SK-N-SH (cell line): Measurements from ENCODE around the gene CCND3. TPM values are rescaled to one million over a fixed set of nuclear protein-coding genes. Genes with fewer than 3 reads are reported as not detected.

Source experiments
- CTCF ChIA-PET: fragments of 300-600, 350-600 bp; formaldehyde crosslinking; extraction: SDS; loops from one replicate; lab custom pipeline; 2021; lab: Yijun Ruan, JAX
- POLR2A ChIA-PET: fragments of 350-600 bp; sonication (Branson Sonifier 250); formaldehyde crosslinking; extraction: SDS; loops from one replicate; lab custom pipeline; 2020; ENCODE audit warnings: antibody characterized with exemption, inconsistent platforms; lab: Yijun Ruan, JAX
- DNase-seq: peaks from one replicate; pipeline ENCODE4 v3.0.0; 2012
- H2AFZ ChIP-seq: fragments of 200-600 bp; sonication (generic); 2 replicates; pipeline ENCODE4 v1.8.1; 2016; ENCODE audit warnings: antibody characterized with exemption, mild to moderate bottlenecking, low read depth
- H3F3A ChIP-seq: fragments of 200-600 bp; sonication (generic); replicated peaks from 2 replicates; pipeline ENCODE3; 2016; ENCODE audit warnings: antibody characterized with exemption, mild to moderate bottlenecking; ENCODE audit not compliant: insufficient read depth
- H3K27ac ChIP-seq, 2 experiments: fragments of 200-500 bp in 1 of 2; fragments of 200-600 bp in 1 of 2; sonication (Bioruptor generic) in 1 of 2; sonication (generic), shearing (Covaris generic) in 1 of 2; 2 replicates each; pipeline versions ENCODE4 v1.5.1 to v1.6.1; 2014 to 2016; ENCODE audit warnings: low read depth in 2 of 2, inconsistent platforms in 1 of 2, low read length in 1 of 2, mild to moderate bottlenecking in 1 of 2, mixed read lengths in 1 of 2
- H3K27me3 ChIP-seq: fragments of 200-600 bp; sonication (generic), shearing (Covaris generic); 2 replicates; pipeline ENCODE4 v1.6.1; 2016; ENCODE audit warnings: mixed run types; ENCODE audit not compliant: insufficient read depth
- H3K36me3 ChIP-seq, 2 experiments: fragments of 200-500 bp in 1 of 2; fragments of 200-600 bp in 1 of 2; sonication (Bioruptor generic) in 1 of 2; sonication (generic) in 1 of 2; replicated peaks in 1 of 2; 2 replicates each; pipeline versions ENCODE3 to v1.5.1; 2014 to 2016; ENCODE audit warnings: low read length in 1 of 2, mild to moderate bottlenecking in 1 of 2; ENCODE audit not compliant: insufficient read depth in 2 of 2, control insufficient read depth in 1 of 2
- H3K4me1 ChIP-seq, 2 experiments: fragments of 200-500 bp in 1 of 2; fragments of 200-600 bp in 1 of 2; sonication (Bioruptor generic) in 1 of 2; sonication (generic), shearing (Covaris generic) in 1 of 2; 2 replicates each; pipeline versions ENCODE4 v1.5.1 to v1.6.1; 2014 to 2016; ENCODE audit warnings: low read depth in 1 of 2, low read length in 1 of 2, mixed run types in 1 of 2; ENCODE audit not compliant: insufficient read depth in 2 of 2, control insufficient read depth in 1 of 2
- H3K4me2 ChIP-seq: fragments of 200-600 bp; sonication (generic), shearing (Covaris generic); 2 replicates; pipeline ENCODE4 v1.6.1; 2017; ENCODE audit warnings: mixed run types
- H3K4me3 ChIP-seq, 2 experiments: fragments of 200-500 bp in 1 of 2; fragments of 200-600 bp in 1 of 2; sonication (Bioruptor generic) in 1 of 2; sonication (generic), shearing (Covaris generic) in 1 of 2; 2 replicates each; pipeline versions ENCODE4 v1.5.1 to v1.8.1; 2014 to 2016; ENCODE audit warnings: low read depth in 2 of 2, inconsistent platforms in 1 of 2, low read length in 1 of 2, mild to moderate bottlenecking in 1 of 2, mixed read lengths in 1 of 2, moderate library complexity in 1 of 2
- H3K79me2 ChIP-seq: fragments of 200-600 bp; sonication (generic); 2 replicates; pipeline ENCODE4 v1.8.1; 2017; ENCODE audit warnings: mild to moderate bottlenecking; ENCODE audit not compliant: insufficient read depth
- H3K9ac ChIP-seq: fragments of 200-600 bp; sonication (generic); 2 replicates; pipeline ENCODE4 v1.6.1; 2017; ENCODE audit warnings: mixed run types
- H3K9me2 ChIP-seq: fragments of 200-600 bp; sonication (generic); 2 replicates; pipeline ENCODE4 v1.6.1; 2017; ENCODE audit warnings: mixed run types
- H3K9me3 ChIP-seq: fragments of 200-600 bp; sonication (generic); 2 replicates; pipeline ENCODE4 v1.6.1; 2017; ENCODE audit warnings: mixed run types, mild to moderate bottlenecking, moderate library complexity
- H4K20me1 ChIP-seq: fragments of 200-600 bp; sonication (generic); 2 replicates; pipeline ENCODE4 v1.6.1; 2017; ENCODE audit warnings: mild to moderate bottlenecking, mixed run types; ENCODE audit not compliant: insufficient read depth
- CHD2 ChIP-seq: fragments of 150-350 bp; IDR thresholded peaks from 2 replicates; pipeline ENCODE4 v1.6.1; 2018; ENCODE audit warnings: low read length; ENCODE audit not compliant: partially characterized antibody
- ELF1 ChIP-seq: IDR thresholded peaks from 2 replicates; pipeline ENCODE4 v1.4.0; 2012
- EZH2phosphoT487 ChIP-seq: fragments of 200-600 bp; sonication (generic); IDR thresholded peaks from 2 replicates; pipeline ENCODE4 v1.6.1; 2017; ENCODE audit warnings: low read depth, mixed run types, mild to moderate bottlenecking, antibody characterized with exemption, moderate library complexity, borderline replicate concordance
- FOSL2 ChIP-seq: IDR thresholded peaks from 2 replicates; pipeline ENCODE4 v1.4.0; 2012; ENCODE audit warnings: low read depth, mild to moderate bottlenecking, moderate library complexity, borderline replicate concordance
- GATA2 ChIP-seq: sonication (generic); formaldehyde crosslinking; IDR thresholded peaks from 2 replicates; pipeline ENCODE4 v1.5.0; 2020; ENCODE audit warnings: mild to moderate bottlenecking, missing genetic modification reagents
- IRF3 ChIP-seq: fragments of 150-350 bp; IDR thresholded peaks from 2 replicates; pipeline ENCODE4 v1.6.1; 2016; ENCODE audit warnings: mild to moderate bottlenecking, low read depth, low read length
- JUND ChIP-seq: IDR thresholded peaks from 2 replicates; pipeline ENCODE4 v1.4.0; 2012
- MAX ChIP-seq: IDR thresholded peaks from 2 replicates; pipeline ENCODE4 v1.4.0; 2012; ENCODE audit warnings: low read depth
- MEF2A ChIP-seq: IDR thresholded peaks from 2 replicates; pipeline ENCODE4 v1.4.0; 2012; ENCODE audit warnings: low read depth, borderline replicate concordance
- NFIC ChIP-seq: IDR thresholded peaks from 2 replicates; pipeline ENCODE4 v1.4.0; 2012; ENCODE audit warnings: borderline replicate concordance
- POLR2AphosphoS5 ChIP-seq: IDR thresholded peaks from 2 replicates; pipeline ENCODE4 v1.6.1; 2012; ENCODE audit warnings: low read depth, low read length
- RAD21 ChIP-seq: IDR thresholded peaks from 2 replicates; pipeline ENCODE4 v1.6.1; 2012; ENCODE audit warnings: mild to moderate bottlenecking, low read length
- REST ChIP-seq: IDR thresholded peaks from 2 replicates; pipeline ENCODE4 v1.6.1; 2012; ENCODE audit warnings: mild to moderate bottlenecking, low read depth, low read length, moderate library complexity
- TAF1 ChIP-seq: IDR thresholded peaks from 2 replicates; pipeline ENCODE4 v1.6.1; 2012; ENCODE audit warnings: low read depth, mild to moderate bottlenecking, low read length, moderate library complexity, borderline replicate concordance
- TCF12 ChIP-seq: IDR thresholded peaks from 2 replicates; pipeline ENCODE4 v1.4.0; 2012
- USF1 ChIP-seq: IDR thresholded peaks from 2 replicates; pipeline ENCODE4 v1.4.0; 2012; ENCODE audit warnings: low read depth, borderline replicate concordance
- YY1 ChIP-seq: IDR thresholded peaks from 2 replicates; pipeline ENCODE4 v1.4.0; 2012; ENCODE audit warnings: low read depth, mild to moderate bottlenecking
- WGBS: methylation state at CpG from one replicate; pipeline ENCODE4 v1.1.6; 2017; ENCODE audit warnings: low lambda C conversion rate; 5-methylcytosine and 5-hydroxymethylcytosine counted together
- polyA plus RNA-seq, 3 experiments: library from polyadenylated mRNA; depleted of rRNA; stranded (reverse); fragments of >200 nt; gene quantifications; 2 replicates each; pipeline ENCODE4 v1.2.3, GENCODE V29; 2012
- TF ChIP-seq, protein P1 (sequence below): fragments of 150-350 bp; IDR thresholded peaks from 2 replicates; pipeline ENCODE4 v1.6.1; 2017; ENCODE audit warnings: antibody characterized with exemption, low read length, low read depth, borderline replicate concordance
- TF ChIP-seq, protein P2 (sequence below): IDR thresholded peaks from 2 replicates; pipeline ENCODE4; 2012

The CCND3 gene
- polyA plus RNA-seq, 1 of the 3 experiments (the other 2 are of a cell fraction): 26.6 TPM

GRCh38 chr6:41892921-41893564 is 48.6 kb downstream of the CCND3 start:
- Histone ChIP-seq H3K9me2 (no peaks in the 10 kb centered on the region), H2AFZ (no peak overlapping the region), H3K4me1 (peaks cover 5 to 12% of the 10 kb centered on the region in 2 experiments; a peak in 2 of 4 replicates), H3K27me3 (no peaks in the 10 kb centered on the region), H3K27ac (no peak overlapping the region), H3K9ac (no peak overlapping the region), H4K20me1 (no peaks in the 10 kb centered on the region), H3K9me3 (no peaks in the 10 kb centered on the region), H3K4me3 (no peak overlapping the region), H3F3A (peaks cover 8% of the 10 kb centered on the region), H3K4me2 (no peak overlapping the region), H3K36me3 (peaks cover 0 to 2% of the 10 kb centered on the region in 2 experiments), H3K79me2 (0 out of 2 replicates have a peak, but pooled peaks cover 3% of the 10 kb centered on the region)
- POLR2A ChIA-PET: no interaction called here
- 89% methylated on average over 4 of the region's 4 CpGs for WGBS
- TF ChIP-seq YY1 (no peak), RAD21 (no peak), MEF2A (no peak), MAX (no peak), TCF12 (no peak), ELF1 (no peak), REST (no peak), JUND (no peak), NFIC (no peak), USF1 (no peak), GATA2 (CRISPR knock-in tag) (no peak), EZH2phosphoT487 (no peak), IRF3 (no peak), TAF1 (no peak), CHD2 (no peak), POLR2AphosphoS5 (no peak), FOSL2 (no peak)
- TF ChIP-seq, protein P1, sequence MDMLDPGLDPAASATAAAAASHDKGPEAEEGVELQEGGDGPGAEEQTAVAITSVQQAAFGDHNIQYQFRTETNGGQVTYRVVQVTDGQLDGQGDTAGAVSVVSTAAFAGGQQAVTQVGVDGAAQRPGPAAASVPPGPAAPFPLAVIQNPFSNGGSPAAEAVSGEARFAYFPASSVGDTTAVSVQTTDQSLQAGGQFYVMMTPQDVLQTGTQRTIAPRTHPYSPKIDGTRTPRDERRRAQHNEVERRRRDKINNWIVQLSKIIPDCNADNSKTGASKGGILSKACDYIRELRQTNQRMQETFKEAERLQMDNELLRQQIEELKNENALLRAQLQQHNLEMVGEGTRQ: no peak
- TF ChIP-seq, protein P2, sequence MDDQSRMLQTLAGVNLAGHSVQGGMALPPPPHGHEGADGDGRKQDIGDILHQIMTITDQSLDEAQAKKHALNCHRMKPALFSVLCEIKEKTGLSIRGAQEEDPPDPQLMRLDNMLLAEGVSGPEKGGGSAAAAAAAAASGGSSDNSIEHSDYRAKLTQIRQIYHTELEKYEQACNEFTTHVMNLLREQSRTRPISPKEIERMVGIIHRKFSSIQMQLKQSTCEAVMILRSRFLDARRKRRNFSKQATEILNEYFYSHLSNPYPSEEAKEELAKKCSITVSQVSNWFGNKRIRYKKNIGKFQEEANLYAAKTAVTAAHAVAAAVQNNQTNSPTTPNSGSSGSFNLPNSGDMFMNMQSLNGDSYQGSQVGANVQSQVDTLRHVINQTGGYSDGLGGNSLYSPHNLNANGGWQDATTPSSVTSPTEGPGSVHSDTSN: no peak
- DNase-seq: no peak
- CTCF ChIA-PET: interaction anchor here (1.4 to 2.3 kb wide), 2 partner anchors 15 to 28 kb away, joined by 4 to 6 read pairs; partner anchors contain the start of genes BYSL and MED20
